GM12864 (cell line): ENCODE measurements around the gene VAV3.

Source experiments
- DNase-seq: peaks from one replicate; pipeline ENCODE4 v3.0.0-alpha.2; 2011; ENCODE audit warnings: low read depth
- H3K4me3 ChIP-seq: 2 replicates; pipeline ENCODE4 v1.5.1; 2011; ENCODE audit warnings: mild to moderate bottlenecking, low read depth, low read length, control low read depth
- CTCF ChIP-seq: IDR thresholded peaks from 2 replicates; pipeline ENCODE4 v1.5.1; 2011; ENCODE audit warnings: low read depth, mild to moderate bottlenecking, moderate library complexity, low read length, control low read depth, inconsistent platforms; ENCODE audit errors: missing control alignments

VAV3 gene

GRCh38 chr1:107870696-107871095, 94.3 kb downstream of the VAV3 start:
- TF ChIP-seq CTCF, result no peak
- DNase-seq, result no peak
- H3K4me3 ChIP-seq, result no peak overlapping the region

DNA sequence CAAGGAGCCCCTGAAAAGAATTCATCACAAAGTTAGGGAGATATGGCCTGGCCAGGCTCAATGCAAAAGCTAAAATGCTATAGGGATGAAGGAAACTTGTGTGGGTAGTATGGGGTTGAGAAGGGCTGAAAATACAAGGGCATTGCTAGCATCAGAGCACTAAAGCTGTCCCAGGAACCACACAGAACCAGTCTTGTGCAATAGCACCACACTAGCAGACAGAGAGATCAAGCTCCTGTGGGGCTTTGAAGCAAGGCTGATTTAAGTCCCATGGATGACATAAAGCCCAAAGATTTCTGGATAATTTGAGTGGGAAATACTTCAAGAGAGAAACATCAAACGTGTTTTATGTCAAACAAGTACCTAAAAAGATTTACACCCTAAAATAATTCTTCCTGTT, 97.1 kb downstream of the VAV3 start:
- no peak overlapping the region for H3K4me3 ChIP-seq
- no peak for DNase-seq
- TF ChIP-seq CTCF, result no peak

DNA sequence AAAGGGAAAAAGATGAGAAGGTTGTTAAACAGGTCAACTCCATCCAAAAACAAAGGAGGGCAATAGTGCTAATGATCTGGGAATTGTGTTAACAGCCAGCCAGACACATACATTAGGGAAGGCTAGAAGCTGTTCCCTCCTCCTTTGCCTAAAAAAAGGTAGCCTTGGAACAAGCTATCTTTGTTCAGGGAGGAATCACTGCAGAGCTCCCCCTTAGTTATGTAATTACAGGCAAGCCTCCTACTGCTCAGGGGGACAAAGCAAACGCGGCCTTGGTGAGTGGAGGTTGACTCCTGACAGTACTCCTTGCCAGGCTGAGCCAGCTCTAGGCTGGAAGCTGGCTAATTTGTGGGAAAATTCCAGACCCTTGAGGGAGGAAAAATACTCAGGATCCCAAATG, 97.6 kb downstream of the VAV3 start:
- H3K4me3 ChIP-seq, result no peak overlapping the region
- no peak for DNase-seq
- no peak for TF ChIP-seq CTCF

DNA sequence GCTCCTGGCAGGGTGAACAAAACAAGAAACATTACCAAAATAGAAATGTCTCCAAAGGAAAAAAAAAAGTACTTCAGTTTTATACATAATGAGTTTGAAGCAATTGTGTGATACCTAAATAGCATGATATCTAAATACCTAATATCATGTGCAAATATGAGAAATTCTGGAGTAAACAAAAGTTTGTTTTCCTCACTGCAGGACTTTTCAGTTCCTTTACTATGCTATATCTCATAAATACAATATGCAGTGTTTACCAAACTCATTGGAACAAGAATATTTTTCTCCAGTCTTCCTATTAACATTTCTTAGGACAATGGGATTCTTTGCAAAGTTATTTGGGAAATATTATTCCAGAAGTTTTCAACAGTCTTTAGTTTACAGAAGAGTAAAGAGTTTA, 98.1 kb downstream of the VAV3 start:
- H3K4me3 ChIP-seq, result no peak overlapping the region
- TF ChIP-seq CTCF, result no peak
- DNase-seq, result no peak

DNA sequence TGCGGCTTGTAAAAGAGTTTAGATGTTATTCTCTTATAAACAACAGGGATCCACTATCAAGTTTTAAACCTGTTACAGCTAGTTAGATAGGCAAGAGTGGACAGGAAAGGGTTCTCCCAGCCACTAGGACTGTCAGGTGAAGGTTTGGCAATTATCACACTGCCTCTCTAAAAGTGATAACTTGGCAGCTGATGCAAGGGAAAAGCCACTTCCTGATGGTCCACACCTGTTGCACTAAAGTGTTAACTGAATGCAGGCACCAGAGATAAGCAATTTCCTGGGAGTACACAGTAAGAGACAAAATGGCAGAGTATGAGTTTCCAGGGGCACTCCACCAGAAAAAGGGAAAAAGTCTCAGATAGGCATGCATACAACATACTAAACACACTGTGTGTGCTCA, 99.4 kb downstream of the VAV3 start:
- no peak for DNase-seq
- H3K4me3 ChIP-seq, result no peak overlapping the region
- TF ChIP-seq CTCF, result no peak

GRCh38 chr1:107863342-107863741, 101.6 kb downstream of the VAV3 start:
- no peak for DNase-seq
- no peak for TF ChIP-seq CTCF
- no peak overlapping the region for H3K4me3 ChIP-seq

- TF ChIP-seq CTCF, result no peak
- DNase-seq, result no peak
- no peak overlapping the region for H3K4me3 ChIP-seq
These were observed 102.9 kb downstream of the VAV3 start for GRCh38 chr1:107862064-107862463.
